K562 (cell line): ENCODE results near the gene LAG3. TPM values are rescaled to one million over a fixed set of nuclear protein-coding genes. Genes with fewer than 3 reads are reported as not detected.
A peak's percentile ranks its signal among the peaks of the same experiment; 100 is the strongest.

Experiments
- HNRNPUL1 ChIP-seq: fragments of 200-400 bp; formaldehyde crosslinking; IDR thresholded peaks from 2 replicates; pipeline ENCODE4 v1.6.1; 2017; ENCODE audit warnings: low read length
- MCM7 ChIP-seq, 2 experiments: fragments of 450-650 bp; IDR thresholded peaks; 2 replicates each; pipeline ENCODE4 v1.6.1; 2016 to 2018
- MYC ChIP-seq, 2 experiments: fragments of 250-450 bp in 1 of 2; sonication (Bioruptor Pico) in 1 of 2; IDR thresholded peaks; 2 replicates each; pipeline versions ENCODE4 v1.5.1 to v1.6.1; 2012 to 2021; ENCODE audit warnings: low read depth in 2 of 2, borderline replicate concordance in 1 of 2, improper control_type of control experiment in 1 of 2, low read length in 1 of 2, mild to moderate bottlenecking in 1 of 2, moderate library complexity in 1 of 2
- NR2C1 ChIP-seq, 2 experiments: fragments of 450-650 bp; IDR thresholded peaks; 2 replicates each; pipeline ENCODE4 v1.6.1; 2017; ENCODE audit warnings: mild to moderate bottlenecking in 2 of 2, antibody characterized with exemption in 1 of 2, inconsistent platforms in 1 of 2, missing compliant biosample characterization in 1 of 2, missing genetic modification characterization in 1 of 2
- NRF1 ChIP-seq, 2 experiments: fragments of 450-650 bp; IDR thresholded peaks in 1 of 2; conservative IDR thresholded peaks in 1 of 2; 2 replicates each; pipeline ENCODE4 v1.6.1; 2014; ENCODE audit warnings: mild to moderate bottlenecking in 2 of 2
- PCBP1 ChIP-seq: fragments of 200-400 bp; formaldehyde crosslinking; IDR thresholded peaks from 2 replicates; pipeline ENCODE4 v1.6.1; 2018; ENCODE audit warnings: mild to moderate bottlenecking, low read depth, low read length; ENCODE audit not compliant: poor library complexity, severe bottlenecking
- TEAD4 ChIP-seq, 2 experiments: sonication (generic) in 1 of 2; formaldehyde crosslinking in 1 of 2; IDR thresholded peaks; 2 replicates each; pipeline versions ENCODE4 v1.6.1 to v1.8.0; 2012 to 2022; ENCODE audit warnings: borderline replicate concordance in 1 of 2, inconsistent platforms in 1 of 2, low read length in 1 of 2, mild to moderate bottlenecking in 1 of 2, missing genetic modification reagents in 1 of 2
- polyA plus RNA-seq, 8 experiments: library from polyadenylated mRNA; depleted of rRNA in 4 of 8; stranded (reverse) in 5 of 8; unstranded in 3 of 8; fragments of >200 nt; fragmentation: Nextera tagmentation in 2 of 8; fragmentation: Illumina TruSeq in 1 of 8; extraction: Ambion mirVana in 2 of 8; extraction: Trizol in 1 of 8; gene quantifications; 2 replicates each; pipeline versions ENCODE4 v1.2.1 to v1.2.3, GENCODE V29; 2011 to 2014; ENCODE audit warnings: inconsistent platforms in 1 of 8, missing spikeins in 1 of 8
- total RNA-seq, 7 experiments: library from RNA; depleted of rRNA in 6 of 7; stranded (reverse); fragments of >200 nt in 6 of 7; fragmentation: Illumina TruSeq in 2 of 7; extraction: Trizol in 2 of 7; gene quantifications; 2 replicates each; pipeline versions ENCODE4 v1.2.1 to v1.2.3, GENCODE V29; 2011 to 2021; ENCODE audit warnings: low replicate concordance in 1 of 7
- TF ChIP-seq, protein P1 (sequence below): sonication (generic); formaldehyde crosslinking; IDR thresholded peaks from 2 replicates; pipeline ENCODE4 v1.9.0; 2022; ENCODE audit warnings: mild to moderate bottlenecking, missing genetic modification reagents
- TF ChIP-seq, protein P2 (sequence below): sonication (generic); formaldehyde crosslinking; IDR thresholded peaks from 2 replicates; pipeline ENCODE4 v1.8.0; 2022; ENCODE audit warnings: missing genetic modification reagents, mild to moderate bottlenecking, moderate library complexity, borderline replicate concordance
- TF ChIP-seq, protein P3 (sequence below), 2 experiments: fragments of 450-650 bp; conservative IDR thresholded peaks; 2 replicates each; pipeline ENCODE4 v1.6.1; 2017; ENCODE audit warnings: mild to moderate bottlenecking in 2 of 2, moderate library complexity in 2 of 2
- TF ChIP-seq, protein P4 (sequence below): sonication (generic); formaldehyde crosslinking; IDR thresholded peaks from 2 replicates; pipeline ENCODE4 v1.8.0; 2022; ENCODE audit warnings: mild to moderate bottlenecking, missing genetic modification reagents
- TF ChIP-seq, protein P5 (sequence below): fragments of 250-450 bp; sonication (Bioruptor Pico); IDR thresholded peaks from 2 replicates; pipeline ENCODE4 v1.4.0; 2020; ENCODE audit warnings: mild to moderate bottlenecking, moderate library complexity

Gene LAG3
- total and polyA plus RNA-seq, 9 of the 15 experiments (the other 6 are each of a cell fraction or from before 2014, with no cell fraction given): 0.07 to 0.66 (median 0.09) TPM; not detected in 1

DNA sequence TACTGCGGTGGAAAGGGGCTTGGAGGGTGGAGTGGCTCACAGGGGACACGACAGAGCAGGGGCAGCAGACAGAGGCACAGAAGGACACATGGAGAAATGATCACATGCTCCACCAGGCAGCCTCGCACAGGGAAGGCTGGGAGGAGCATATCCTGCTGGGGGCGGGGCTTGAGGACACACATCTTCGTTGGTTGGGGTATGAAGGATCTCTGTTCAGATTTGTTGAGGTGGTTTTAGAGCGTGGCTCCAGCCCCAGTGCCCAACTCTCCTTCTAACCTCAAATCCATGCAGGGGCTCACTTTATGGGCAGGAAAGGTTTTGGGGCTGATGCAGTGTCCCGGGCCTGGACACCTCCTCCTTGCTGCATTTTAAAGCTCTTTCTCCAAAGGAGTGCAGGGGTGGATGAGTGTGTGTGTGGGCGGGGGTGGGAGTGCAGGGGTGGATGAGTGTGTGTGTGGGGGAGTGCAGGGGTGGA, 55.2 kb downstream of the LAG3 start (continued):
- TF ChIP-seq, protein P1, sequence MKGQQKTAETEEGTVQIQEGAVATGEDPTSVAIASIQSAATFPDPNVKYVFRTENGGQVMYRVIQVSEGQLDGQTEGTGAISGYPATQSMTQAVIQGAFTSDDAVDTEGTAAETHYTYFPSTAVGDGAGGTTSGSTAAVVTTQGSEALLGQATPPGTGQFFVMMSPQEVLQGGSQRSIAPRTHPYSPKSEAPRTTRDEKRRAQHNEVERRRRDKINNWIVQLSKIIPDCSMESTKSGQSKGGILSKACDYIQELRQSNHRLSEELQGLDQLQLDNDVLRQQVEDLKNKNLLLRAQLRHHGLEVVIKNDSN (CRISPR knock-in tag): peak; percentile 78
- TF ChIP-seq PCBP1 (no peak), MYC (IDR thresholded peaks at IDR 0.05; ENCODE audit: low read depth, low read length) (peak; percentile 67; the same call in 1 of the 2 replicates), MYC (CRISPR knock-in tag; IDR thresholded peaks at IDR 0.05; ENCODE audit: borderline replicate concordance, low read depth) (no peak), TEAD4 (IDR thresholded peaks at IDR 0.05; ENCODE audit: low read length) (peak; percentile 44; the same call in 1 of the 2 replicates), TEAD4 (CRISPR knock-in tag; IDR thresholded peaks at IDR 0.05; ENCODE audit: borderline replicate concordance) (no peak), HNRNPUL1 (no peak), MCM7 (IDR thresholded peaks at IDR 0.05) (no peak), NR2C1 (IDR thresholded peaks at IDR 0.05) (no peak), NR2C1 (tag; IDR thresholded peaks at IDR 0.05) (no peak), NRF1 (conservative IDR thresholded peaks at IDR 0.05 in 1 of 2, IDR thresholded peaks at IDR 0.05 in 1 of 2) (0 out of 4 replicates have a peak, but pooled peaks have one; percentile 26 to 27)
- TF ChIP-seq, protein P2, sequence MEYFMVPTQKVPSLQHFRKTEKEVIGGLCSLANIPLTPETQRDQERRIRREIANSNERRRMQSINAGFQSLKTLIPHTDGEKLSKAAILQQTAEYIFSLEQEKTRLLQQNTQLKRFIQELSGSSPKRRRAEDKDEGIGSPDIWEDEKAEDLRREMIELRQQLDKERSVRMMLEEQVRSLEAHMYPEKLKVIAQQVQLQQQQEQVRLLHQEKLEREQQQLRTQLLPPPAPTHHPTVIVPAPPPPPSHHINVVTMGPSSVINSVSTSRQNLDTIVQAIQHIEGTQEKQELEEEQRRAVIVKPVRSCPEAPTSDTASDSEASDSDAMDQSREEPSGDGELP: peak; percentile 35; the same call in 1 of the 2 replicates
- TF ChIP-seq, protein P3, sequence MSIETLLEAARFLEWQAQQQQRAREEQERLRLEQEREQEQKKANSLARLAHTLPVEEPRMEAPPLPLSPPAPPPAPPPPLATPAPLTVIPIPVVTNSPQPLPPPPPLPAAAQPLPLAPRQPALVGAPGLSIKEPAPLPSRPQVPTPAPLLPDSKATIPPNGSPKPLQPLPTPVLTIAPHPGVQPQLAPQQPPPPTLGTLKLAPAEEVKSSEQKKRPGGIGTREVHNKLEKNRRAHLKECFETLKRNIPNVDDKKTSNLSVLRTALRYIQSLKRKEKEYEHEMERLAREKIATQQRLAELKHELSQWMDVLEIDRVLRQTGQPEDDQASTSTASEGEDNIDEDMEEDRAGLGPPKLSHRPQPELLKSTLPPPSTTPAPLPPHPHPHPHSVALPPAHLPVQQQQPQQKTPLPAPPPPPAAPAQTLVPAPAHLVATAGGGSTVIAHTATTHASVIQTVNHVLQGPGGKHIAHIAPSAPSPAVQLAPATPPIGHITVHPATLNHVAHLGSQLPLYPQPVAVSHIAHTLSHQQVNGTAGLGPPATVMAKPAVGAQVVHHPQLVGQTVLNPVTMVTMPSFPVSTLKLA (conservative IDR thresholded peaks at IDR 0.05): peak in 1 of 2 experiments; percentile 36; a peak in 1 of 4 replicates
- TF ChIP-seq, protein P4, sequence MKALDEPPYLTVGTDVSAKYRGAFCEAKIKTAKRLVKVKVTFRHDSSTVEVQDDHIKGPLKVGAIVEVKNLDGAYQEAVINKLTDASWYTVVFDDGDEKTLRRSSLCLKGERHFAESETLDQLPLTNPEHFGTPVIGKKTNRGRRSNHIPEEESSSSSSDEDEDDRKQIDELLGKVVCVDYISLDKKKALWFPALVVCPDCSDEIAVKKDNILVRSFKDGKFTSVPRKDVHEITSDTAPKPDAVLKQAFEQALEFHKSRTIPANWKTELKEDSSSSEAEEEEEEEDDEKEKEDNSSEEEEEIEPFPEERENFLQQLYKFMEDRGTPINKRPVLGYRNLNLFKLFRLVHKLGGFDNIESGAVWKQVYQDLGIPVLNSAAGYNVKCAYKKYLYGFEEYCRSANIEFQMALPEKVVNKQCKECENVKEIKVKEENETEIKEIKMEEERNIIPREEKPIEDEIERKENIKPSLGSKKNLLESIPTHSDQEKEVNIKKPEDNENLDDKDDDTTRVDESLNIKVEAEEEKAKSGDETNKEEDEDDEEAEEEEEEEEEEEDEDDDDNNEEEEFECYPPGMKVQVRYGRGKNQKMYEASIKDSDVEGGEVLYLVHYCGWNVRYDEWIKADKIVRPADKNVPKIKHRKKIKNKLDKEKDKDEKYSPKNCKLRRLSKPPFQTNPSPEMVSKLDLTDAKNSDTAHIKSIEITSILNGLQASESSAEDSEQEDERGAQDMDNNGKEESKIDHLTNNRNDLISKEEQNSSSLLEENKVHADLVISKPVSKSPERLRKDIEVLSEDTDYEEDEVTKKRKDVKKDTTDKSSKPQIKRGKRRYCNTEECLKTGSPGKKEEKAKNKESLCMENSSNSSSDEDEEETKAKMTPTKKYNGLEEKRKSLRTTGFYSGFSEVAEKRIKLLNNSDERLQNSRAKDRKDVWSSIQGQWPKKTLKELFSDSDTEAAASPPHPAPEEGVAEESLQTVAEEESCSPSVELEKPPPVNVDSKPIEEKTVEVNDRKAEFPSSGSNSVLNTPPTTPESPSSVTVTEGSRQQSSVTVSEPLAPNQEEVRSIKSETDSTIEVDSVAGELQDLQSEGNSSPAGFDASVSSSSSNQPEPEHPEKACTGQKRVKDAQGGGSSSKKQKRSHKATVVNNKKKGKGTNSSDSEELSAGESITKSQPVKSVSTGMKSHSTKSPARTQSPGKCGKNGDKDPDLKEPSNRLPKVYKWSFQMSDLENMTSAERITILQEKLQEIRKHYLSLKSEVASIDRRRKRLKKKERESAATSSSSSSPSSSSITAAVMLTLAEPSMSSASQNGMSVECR (CRISPR knock-in tag): 0 out of 2 replicates have a peak, but pooled peaks have one; percentile 16
- TF ChIP-seq, protein P5, sequence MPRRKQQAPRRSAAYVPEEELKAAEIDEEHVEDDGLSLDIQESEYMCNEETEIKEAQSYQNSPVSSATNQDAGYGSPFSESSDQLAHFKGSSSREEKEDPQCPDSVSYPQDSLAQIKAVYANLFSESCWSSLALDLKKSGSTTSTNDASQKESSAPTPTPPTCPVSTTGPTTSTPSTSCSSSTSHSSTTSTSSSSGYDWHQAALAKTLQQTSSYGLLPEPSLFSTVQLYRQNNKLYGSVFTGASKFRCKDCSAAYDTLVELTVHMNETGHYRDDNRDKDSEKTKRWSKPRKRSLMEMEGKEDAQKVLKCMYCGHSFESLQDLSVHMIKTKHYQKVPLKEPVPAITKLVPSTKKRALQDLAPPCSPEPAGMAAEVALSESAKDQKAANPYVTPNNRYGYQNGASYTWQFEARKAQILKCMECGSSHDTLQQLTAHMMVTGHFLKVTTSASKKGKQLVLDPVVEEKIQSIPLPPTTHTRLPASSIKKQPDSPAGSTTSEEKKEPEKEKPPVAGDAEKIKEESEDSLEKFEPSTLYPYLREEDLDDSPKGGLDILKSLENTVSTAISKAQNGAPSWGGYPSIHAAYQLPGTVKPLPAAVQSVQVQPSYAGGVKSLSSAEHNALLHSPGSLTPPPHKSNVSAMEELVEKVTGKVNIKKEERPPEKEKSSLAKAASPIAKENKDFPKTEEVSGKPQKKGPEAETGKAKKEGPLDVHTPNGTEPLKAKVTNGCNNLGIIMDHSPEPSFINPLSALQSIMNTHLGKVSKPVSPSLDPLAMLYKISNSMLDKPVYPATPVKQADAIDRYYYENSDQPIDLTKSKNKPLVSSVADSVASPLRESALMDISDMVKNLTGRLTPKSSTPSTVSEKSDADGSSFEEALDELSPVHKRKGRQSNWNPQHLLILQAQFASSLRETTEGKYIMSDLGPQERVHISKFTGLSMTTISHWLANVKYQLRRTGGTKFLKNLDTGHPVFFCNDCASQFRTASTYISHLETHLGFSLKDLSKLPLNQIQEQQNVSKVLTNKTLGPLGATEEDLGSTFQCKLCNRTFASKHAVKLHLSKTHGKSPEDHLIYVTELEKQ: no peak
